Osteoblast (primary cell): Measurements from ENCODE around the gene ZIC1. TPM values are rescaled to one million over a fixed set of nuclear protein-coding genes. Genes with fewer than 3 reads are reported as not detected.

Experiments used
- DNase-seq: peaks from one replicate; pipeline ENCODE4 v3.0.0; 2011; ENCODE audit warnings: low spot score, mixed read lengths; ENCODE audit not compliant: insufficient read length; ENCODE audit errors: missing footprints
- H2AFZ ChIP-seq: 2 replicates; pipeline ENCODE4 v1.6.0; 2011; ENCODE audit warnings: mild to moderate bottlenecking, low read length
- H3K27ac ChIP-seq: 2 replicates; pipeline ENCODE4 v1.5.1; 2011; ENCODE audit warnings: mild to moderate bottlenecking, low read depth, low read length, moderate library complexity
- H3K27me3 ChIP-seq: 2 replicates; pipeline ENCODE4 v1.6.0; 2012; ENCODE audit warnings: mild to moderate bottlenecking, control low read depth, inconsistent platforms, low read length, moderate library complexity; ENCODE audit not compliant: insufficient read depth
- H3K36me3 ChIP-seq: 2 replicates; pipeline ENCODE4 v1.5.1; 2011; ENCODE audit warnings: mild to moderate bottlenecking, low read length, control low read depth, moderate library complexity; ENCODE audit not compliant: insufficient read depth
- H3K4me1 ChIP-seq: 2 replicates; pipeline ENCODE4 v1.5.1; 2011; ENCODE audit warnings: mild to moderate bottlenecking, low read length, control low read depth, moderate library complexity; ENCODE audit not compliant: insufficient read depth
- H3K4me2 ChIP-seq: 2 replicates; pipeline ENCODE4 v1.6.0; 2011; ENCODE audit warnings: mild to moderate bottlenecking, low read length; ENCODE audit not compliant: insufficient read depth
- H3K4me3 ChIP-seq: fragments of 200-600 bp; sonication (generic); 3 replicates; pipeline ENCODE4 v1.5.1; 2012; ENCODE audit warnings: mild to moderate bottlenecking, low read length, inconsistent platforms; ENCODE audit not compliant: insufficient read depth
- H3K79me2 ChIP-seq: 2 replicates; pipeline ENCODE4 v1.6.0; 2012; ENCODE audit warnings: mild to moderate bottlenecking, low read length, control low read depth, inconsistent platforms; ENCODE audit not compliant: insufficient read depth
- H3K9me3 ChIP-seq: 2 replicates; pipeline ENCODE4 v1.5.1; 2011; ENCODE audit warnings: low read depth, low read length, control low read depth
- H4K20me1 ChIP-seq: 2 replicates; pipeline ENCODE4 v1.6.0; 2012; ENCODE audit warnings: mild to moderate bottlenecking, low read length, control low read depth; ENCODE audit not compliant: insufficient read depth
- total RNA-seq: library from RNA; depleted of rRNA; stranded (reverse); fragments of >200 nt; gene quantifications from 2 replicates; pipeline ENCODE4 v1.2.3, GENCODE V29; 2012
- TF ChIP-seq, protein P1 (sequence below): IDR thresholded peaks from 2 replicates; pipeline ENCODE4 v1.5.1; 2011; ENCODE audit warnings: mild to moderate bottlenecking, low read depth, low read length, moderate library complexity; ENCODE audit errors: extremely low read depth

ZIC1 gene
- total RNA-seq, 1 donor: 3.6 TPM

GRCh38 chr3:147372525-147373027, 36.6 kb upstream of the ZIC1 start:
- Histone ChIP-seq H3K36me3 (no peaks in the 10 kb centered on the region), H3K27me3 (peaks cover 94% of the 10 kb centered on the region), H3K27ac (no peak overlapping the region), H3K9me3 (no peaks in the 10 kb centered on the region), H3K4me2 (no peak overlapping the region), H3K4me1 (no peaks in the 10 kb centered on the region), H4K20me1 (peaks cover 2% of the 10 kb centered on the region), H3K79me2 (no peaks in the 10 kb centered on the region), H2AFZ (no peak overlapping the region), H3K4me3 (no peak overlapping the region)
- TF ChIP-seq, protein P1, sequence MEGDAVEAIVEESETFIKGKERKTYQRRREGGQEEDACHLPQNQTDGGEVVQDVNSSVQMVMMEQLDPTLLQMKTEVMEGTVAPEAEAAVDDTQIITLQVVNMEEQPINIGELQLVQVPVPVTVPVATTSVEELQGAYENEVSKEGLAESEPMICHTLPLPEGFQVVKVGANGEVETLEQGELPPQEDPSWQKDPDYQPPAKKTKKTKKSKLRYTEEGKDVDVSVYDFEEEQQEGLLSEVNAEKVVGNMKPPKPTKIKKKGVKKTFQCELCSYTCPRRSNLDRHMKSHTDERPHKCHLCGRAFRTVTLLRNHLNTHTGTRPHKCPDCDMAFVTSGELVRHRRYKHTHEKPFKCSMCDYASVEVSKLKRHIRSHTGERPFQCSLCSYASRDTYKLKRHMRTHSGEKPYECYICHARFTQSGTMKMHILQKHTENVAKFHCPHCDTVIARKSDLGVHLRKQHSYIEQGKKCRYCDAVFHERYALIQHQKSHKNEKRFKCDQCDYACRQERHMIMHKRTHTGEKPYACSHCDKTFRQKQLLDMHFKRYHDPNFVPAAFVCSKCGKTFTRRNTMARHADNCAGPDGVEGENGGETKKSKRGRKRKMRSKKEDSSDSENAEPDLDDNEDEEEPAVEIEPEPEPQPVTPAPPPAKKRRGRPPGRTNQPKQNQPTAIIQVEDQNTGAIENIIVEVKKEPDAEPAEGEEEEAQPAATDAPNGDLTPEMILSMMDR: no peak
- DNase-seq: no peak

DNA sequence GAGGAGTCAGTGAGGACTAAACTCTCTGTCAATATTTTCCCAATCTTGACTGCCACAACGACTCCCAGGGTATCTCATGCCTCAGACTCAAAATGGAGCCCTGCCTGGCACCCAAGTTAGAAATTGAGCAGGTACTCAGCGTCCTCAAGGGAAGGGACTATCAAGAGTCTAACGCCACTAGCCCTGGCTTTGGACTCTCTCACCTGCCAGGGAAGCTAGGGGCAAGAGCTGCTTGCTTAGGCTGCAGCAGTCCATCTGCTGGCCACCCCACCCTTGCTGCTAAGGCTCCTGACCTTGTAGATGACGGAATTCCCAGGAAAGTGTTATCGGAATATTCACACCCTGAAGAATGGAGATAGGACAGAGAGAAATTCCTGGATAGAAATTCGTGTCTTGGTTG, 35.9 kb upstream of the ZIC1 start:
- Histone ChIP-seq H3K79me2 (no peaks in the 10 kb centered on the region), H3K4me3 (no peak overlapping the region), H4K20me1 (no peaks in the 10 kb centered on the region), H3K4me1 (no peaks in the 10 kb centered on the region), H3K27me3 (peaks cover 94% of the 10 kb centered on the region), H2AFZ (no peak overlapping the region), H3K4me2 (no peak overlapping the region), H3K9me3 (no peaks in the 10 kb centered on the region), H3K36me3 (no peaks in the 10 kb centered on the region), H3K27ac (no peak overlapping the region)
- no peak for DNase-seq
- TF ChIP-seq, protein P1: no peak

DNA sequence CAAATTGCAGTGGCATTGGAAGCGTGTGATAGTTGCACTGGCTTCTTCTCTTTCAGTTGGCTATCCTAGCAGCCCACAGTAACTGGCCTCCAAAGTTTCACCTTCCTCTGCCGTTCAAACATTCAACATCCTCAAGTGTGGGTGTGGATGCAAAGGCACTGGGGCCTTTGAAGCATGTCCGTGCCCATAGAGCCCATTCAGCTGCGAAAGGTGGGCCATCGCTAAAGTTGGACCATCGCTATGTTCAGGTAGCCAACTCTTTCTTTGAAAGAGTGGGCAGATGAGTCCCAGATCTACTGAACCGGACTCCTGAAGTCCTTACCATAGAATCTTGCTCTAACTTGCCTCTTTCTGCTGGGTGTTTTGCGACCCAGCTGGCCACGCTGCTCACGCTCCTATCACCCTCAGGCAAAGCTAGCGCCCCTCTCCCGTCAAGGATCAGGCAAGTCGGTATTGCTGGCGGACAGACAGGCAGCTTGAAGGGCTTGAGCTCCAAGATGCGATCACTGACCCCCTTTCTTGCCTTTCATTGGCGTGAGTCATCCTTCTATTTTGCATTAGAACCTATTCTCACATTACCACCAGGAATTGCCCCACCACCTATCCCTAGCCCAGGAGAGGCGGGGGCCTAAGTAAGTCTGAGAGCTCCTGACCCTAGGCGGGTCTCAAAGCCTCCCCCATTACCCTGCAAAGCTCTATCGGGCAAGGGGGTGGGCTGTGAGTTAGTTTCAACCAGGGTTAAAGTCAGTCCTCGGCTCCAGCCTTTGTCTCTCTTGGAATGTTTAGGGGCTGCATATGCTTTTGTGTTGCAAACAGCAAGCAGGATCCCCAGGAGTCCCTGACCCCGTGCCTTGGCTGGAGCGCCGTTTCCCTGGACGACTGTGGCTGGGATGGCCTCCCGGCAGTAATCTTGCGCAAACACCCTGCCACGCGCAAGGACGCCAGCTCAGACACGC, 31.5 kb upstream of the ZIC1 start:
- H4K20me1 ChIP-seq: no peaks in the 10 kb centered on the region
- no peaks in the 10 kb centered on the region for H3K36me3 ChIP-seq
- H3K4me3 ChIP-seq: no peak overlapping the region
- no peak for DNase-seq
- no peaks in the 10 kb centered on the region for H3K9me3 ChIP-seq
- no peak overlapping the region for H3K4me2 ChIP-seq
- no peak overlapping the region for H2AFZ ChIP-seq
- TF ChIP-seq, protein P1: no peak
- no peaks in the 10 kb centered on the region for H3K79me2 ChIP-seq
- H3K27ac ChIP-seq: no peak overlapping the region
- peaks cover 94% of the 10 kb centered on the region for H3K27me3 ChIP-seq
- no peaks in the 10 kb centered on the region for H3K4me1 ChIP-seq

DNA sequence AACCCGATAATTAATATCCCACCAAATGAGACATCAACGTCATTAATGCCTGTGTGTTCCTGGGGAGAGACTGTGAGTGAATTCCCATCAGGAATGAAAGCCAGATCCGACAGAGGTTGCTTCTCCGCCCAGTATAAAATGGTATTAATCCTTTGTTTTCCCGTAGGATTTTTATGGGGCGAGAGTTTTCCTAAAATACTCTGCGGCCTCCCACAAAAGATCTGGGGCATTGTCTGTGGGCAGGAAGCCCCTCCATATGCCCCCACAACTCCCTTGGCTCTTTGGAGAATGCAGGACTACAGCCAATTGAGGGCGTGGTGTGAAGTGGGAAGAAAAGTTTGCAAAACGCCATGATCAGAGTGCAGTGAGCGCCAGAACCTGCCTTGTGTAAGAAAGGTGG, 29.5 kb upstream of the ZIC1 start:
- TF ChIP-seq, protein P1: no peak
- no peaks in the 10 kb centered on the region for H3K4me1 ChIP-seq
- H3K4me3 ChIP-seq: no peak overlapping the region
- H3K4me2 ChIP-seq: no peak overlapping the region
- peaks cover 96% of the 10 kb centered on the region for H3K27me3 ChIP-seq
- H3K79me2 ChIP-seq: no peaks in the 10 kb centered on the region
- DNase-seq: no peak
- H4K20me1 ChIP-seq: no peaks in the 10 kb centered on the region
- no peak overlapping the region for H2AFZ ChIP-seq
- no peaks in the 10 kb centered on the region for H3K36me3 ChIP-seq
- no peaks in the 10 kb centered on the region for H3K9me3 ChIP-seq
- H3K27ac ChIP-seq: no peak overlapping the region
